BE2C (cell line): ENCODE measurements around the gene CASK.
"Not testable (repeated sequence)": the region's sequence is repeated elsewhere in the genome, so short reads cannot be mapped to it uniquely, and the experiment has no call there.

Experiments used
- DNase-seq: peaks from one replicate; pipeline ENCODE4 v3.0.0-alpha.2; 2020
- H3K27me3 ChIP-seq: fragments of 250-450 bp; sonication (Bioruptor Pico); 2 replicates; pipeline ENCODE4 v1.5.1; 2020; ENCODE audit warnings: mild to moderate bottlenecking
- H3K36me3 ChIP-seq: fragments of 250-450 bp; sonication (Bioruptor Pico); 2 replicates; pipeline ENCODE4 v1.5.1; 2020; ENCODE audit warnings: mild to moderate bottlenecking
- H3K4me1 ChIP-seq: fragments of 250-450 bp; sonication (Bioruptor Pico); 2 replicates; pipeline ENCODE4 v1.5.1; 2020
- H3K4me3 ChIP-seq: 2 replicates; pipeline ENCODE4 v1.5.1; 2011; ENCODE audit warnings: low read depth, low read length
- H3K9me3 ChIP-seq: fragments of 250-450 bp; sonication (Bioruptor Pico); 2 replicates; pipeline ENCODE4 v1.5.1; 2020
- TF ChIP-seq, protein P1 (sequence below): IDR thresholded peaks from 2 replicates; pipeline ENCODE4 v1.5.1; 2012; ENCODE audit warnings: mild to moderate bottlenecking, low read depth, low read length

The CASK gene

DNA sequence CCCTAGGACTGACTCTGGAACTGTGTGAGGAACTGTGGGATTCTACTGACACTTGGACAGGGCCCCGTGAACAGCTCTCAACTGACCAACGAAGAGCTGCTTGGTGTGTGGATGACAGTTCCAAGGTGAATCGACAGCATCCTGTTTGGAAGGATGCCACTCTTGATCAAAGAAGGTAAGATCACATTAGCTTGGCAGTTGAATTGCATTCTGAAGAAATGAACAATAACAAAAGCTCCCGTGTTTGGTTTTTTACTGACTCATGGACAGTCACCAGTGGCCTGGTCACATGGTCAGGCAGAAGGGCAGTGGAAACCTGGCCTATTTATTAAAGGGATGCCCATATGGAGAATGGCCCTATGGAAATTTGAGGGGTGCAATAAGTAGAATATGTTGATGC lies 267.7 kb downstream of the CASK start:
- Histone ChIP-seq H3K27me3 (no peaks in the 10 kb centered on the region), H3K4me1 (no peaks in the 10 kb centered on the region), H3K9me3 (no peaks in the 10 kb centered on the region), H3K4me3 (no peak overlapping the region), H3K36me3 (no peaks in the 10 kb centered on the region)
- DNase-seq, result no peak
- TF ChIP-seq, protein P1, sequence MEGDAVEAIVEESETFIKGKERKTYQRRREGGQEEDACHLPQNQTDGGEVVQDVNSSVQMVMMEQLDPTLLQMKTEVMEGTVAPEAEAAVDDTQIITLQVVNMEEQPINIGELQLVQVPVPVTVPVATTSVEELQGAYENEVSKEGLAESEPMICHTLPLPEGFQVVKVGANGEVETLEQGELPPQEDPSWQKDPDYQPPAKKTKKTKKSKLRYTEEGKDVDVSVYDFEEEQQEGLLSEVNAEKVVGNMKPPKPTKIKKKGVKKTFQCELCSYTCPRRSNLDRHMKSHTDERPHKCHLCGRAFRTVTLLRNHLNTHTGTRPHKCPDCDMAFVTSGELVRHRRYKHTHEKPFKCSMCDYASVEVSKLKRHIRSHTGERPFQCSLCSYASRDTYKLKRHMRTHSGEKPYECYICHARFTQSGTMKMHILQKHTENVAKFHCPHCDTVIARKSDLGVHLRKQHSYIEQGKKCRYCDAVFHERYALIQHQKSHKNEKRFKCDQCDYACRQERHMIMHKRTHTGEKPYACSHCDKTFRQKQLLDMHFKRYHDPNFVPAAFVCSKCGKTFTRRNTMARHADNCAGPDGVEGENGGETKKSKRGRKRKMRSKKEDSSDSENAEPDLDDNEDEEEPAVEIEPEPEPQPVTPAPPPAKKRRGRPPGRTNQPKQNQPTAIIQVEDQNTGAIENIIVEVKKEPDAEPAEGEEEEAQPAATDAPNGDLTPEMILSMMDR, result no peak

DNA sequence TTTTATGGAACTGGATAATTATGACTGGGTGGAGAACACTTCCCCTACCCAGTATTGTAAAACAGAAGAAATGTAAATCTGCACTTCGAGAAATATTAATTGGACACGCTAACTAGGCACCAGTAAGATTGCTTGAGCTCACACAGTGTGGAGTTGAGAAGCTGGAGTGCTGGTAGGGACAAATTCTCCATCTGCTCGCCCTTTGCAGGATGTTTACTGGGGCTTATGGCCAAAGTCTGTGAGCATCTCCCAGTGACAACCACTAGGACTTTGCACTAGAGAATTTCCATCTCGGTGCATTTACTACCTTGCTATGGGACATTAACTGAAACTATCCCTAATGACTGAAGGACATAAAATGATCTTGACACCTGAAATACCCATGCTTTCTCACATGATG lies 268.3 kb downstream of the CASK start:
- Histone ChIP-seq H3K9me3 (no peaks in the 10 kb centered on the region), H3K4me3 (no peak overlapping the region), H3K27me3 (no peaks in the 10 kb centered on the region), H3K4me1 (no peaks in the 10 kb centered on the region), H3K36me3 (no peaks in the 10 kb centered on the region)
- TF ChIP-seq, protein P1, result no peak
- DNase-seq, result no peak

DNA sequence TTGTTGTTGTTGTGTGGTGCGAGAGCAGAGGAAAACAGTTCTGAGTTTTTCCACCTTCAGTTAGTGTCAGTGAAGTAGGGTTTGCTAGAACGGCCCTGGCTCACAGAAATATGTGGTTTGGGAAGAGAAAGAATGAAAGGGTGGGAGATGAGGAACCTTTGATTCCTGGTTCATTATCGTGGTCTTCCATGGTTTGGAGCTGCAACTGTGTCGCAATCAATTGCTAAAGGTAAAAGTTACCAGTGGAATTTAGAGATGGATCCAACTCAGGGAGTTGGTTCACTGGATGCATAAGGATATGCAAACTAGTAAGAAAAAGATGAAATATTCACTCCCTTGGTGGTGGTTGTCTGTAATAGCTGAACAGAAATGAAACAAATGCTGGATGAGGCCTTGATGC lies 270.2 kb downstream of the CASK start:
- H3K9me3 ChIP-seq, result no peaks in the 10 kb centered on the region
- H3K4me1 ChIP-seq, result no peaks in the 10 kb centered on the region
- TF ChIP-seq, protein P1, result no peak
- H3K27me3 ChIP-seq, result no peaks in the 10 kb centered on the region
- DNase-seq, result no peak
- no peaks in the 10 kb centered on the region for H3K36me3 ChIP-seq
- no peak overlapping the region for H3K4me3 ChIP-seq

DNA sequence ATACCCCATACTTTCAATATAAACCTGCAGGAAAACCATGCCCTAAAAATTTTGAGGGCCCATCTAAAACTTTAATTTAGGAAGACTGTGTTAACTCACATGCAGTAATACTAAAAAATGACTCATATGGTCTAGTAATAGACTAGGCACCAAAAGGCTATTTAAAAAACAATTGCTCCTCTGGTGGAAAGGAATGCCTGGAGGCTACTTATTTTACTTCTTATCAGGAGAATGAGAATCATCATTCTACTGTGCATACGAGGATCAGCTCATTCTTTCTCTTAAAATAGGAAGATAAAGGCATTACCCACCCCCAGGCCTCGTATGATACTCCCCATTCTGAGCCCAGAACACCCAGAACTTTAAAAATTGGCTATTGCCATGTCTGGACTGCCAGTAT lies 277.2 kb downstream of the CASK start:
- not testable (repeated sequence) for H3K36me3 ChIP-seq, DNase-seq, H3K9me3 ChIP-seq, H3K4me3 ChIP-seq, H3K27me3 ChIP-seq, H3K4me1 ChIP-seq

DNA sequence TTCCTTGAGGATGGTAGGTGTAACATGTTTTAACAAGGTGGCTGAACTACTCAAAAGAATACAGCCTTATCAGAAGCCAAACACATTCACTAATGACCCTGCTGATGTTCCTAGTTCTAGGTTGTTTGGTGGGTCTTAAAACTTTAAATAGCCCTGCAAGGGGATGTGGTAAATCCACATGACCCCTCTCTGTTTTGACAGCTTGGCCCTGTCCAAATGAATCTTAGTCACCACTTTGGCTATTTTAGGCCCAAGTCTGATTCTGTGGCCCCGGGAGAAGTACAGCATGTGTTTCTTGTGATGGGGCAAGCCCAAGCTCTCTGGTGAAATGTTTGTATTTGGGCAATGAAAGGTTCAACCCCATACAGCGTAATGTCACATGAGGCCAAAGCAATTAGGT lies 289.1 kb downstream of the CASK start:
- H3K4me1 ChIP-seq, result no peaks in the 10 kb centered on the region
- H3K27me3 ChIP-seq, result no peaks in the 10 kb centered on the region
- H3K4me3 ChIP-seq, result no peak overlapping the region
- H3K9me3 ChIP-seq, result no peaks in the 10 kb centered on the region
- no peaks in the 10 kb centered on the region for H3K36me3 ChIP-seq
- TF ChIP-seq, protein P1, result no peak
- no peak for DNase-seq

DNA sequence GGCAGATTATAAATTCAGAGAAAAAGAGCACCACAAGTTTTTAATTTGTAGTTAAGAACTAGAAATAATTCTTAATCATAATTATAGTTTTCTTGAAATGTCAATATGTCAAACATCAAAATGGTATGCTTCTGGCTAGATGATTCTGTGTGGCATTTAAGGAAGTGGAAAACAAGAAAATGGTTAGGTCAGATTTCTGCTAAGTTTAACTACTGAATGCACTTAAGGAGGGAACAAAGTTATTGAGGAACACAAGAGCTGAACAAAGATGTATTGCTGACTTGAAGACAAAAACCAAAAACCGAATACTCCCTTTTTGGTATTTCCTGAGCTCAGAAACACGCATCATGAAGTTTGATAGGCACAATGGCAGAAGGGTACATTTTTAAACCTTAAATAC lies 293.3 kb downstream of the CASK start:
- TF ChIP-seq, protein P1, result no peak
- no peak for DNase-seq
- Histone ChIP-seq H3K4me3 (no peak overlapping the region), H3K36me3 (no peaks in the 10 kb centered on the region), H3K4me1 (no peaks in the 10 kb centered on the region), H3K27me3 (no peaks in the 10 kb centered on the region), H3K9me3 (no peaks in the 10 kb centered on the region)

DNA sequence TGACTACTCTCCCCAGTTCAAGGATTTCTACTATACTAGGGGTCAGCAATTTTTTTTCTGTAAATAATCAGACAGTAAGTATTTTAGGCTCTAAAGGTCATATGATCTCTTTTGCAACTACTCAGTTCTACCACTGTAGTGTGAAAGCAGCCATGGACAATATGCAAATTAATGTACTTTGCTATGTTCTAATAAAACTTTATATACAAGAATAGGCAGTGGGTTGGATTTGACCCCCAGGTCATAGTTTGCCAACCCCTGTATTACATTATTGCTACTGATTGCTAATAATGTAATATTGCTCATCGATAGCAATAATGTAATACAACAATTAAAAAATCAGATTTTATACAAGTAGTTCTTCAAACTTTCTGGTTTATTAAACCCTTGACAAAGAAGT lies 293.8 kb downstream of the CASK start:
- Histone ChIP-seq H3K27me3 (no peaks in the 10 kb centered on the region), H3K4me3 (no peak overlapping the region), H3K9me3 (no peaks in the 10 kb centered on the region), H3K36me3 (no peaks in the 10 kb centered on the region), H3K4me1 (no peaks in the 10 kb centered on the region)
- no peak for DNase-seq
- TF ChIP-seq, protein P1, result no peak
